ENCODE measurements around the gene C2orf80. TPM values are rescaled to one million over a fixed set of nuclear protein-coding genes. Genes with fewer than 3 reads are reported as not detected.

Gene C2orf80
- total and polyA plus RNA-seq, 9 of the 15 experiments (the other 6 are each of a cell fraction or from before 2014, with no cell fraction given), result not detected

DNA sequence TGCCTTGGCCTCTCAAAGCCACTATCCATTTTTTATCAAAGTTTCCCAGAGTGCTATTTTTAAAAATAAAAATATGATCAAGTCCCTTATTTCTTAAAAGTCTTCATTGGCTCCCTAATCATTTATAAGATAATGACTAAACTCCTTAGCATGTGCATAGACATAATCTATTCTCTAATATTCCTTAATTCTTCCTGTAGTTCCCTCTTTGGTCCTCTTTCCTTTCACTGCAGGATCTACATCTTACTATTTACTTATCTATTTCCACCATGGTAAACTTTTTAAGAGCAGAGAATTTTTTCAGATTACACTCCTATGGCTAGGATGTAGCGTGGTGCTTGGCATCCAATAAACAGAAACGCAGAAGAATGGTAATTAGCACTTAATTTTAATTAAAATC, 46.0 kb upstream of the C2orf80 start:
- no peaks in the 10 kb centered on the region for H3K9me1 ChIP-seq (ENCODE audit: control insufficient read depth, insufficient read depth, low read length)
- H3K27ac ChIP-seq (ENCODE audit: extremely low read depth, low read depth, low read length), result no peak overlapping the region
- ATAC-seq, result no peak
- no peaks in the 10 kb centered on the region for H3K27me3 ChIP-seq (ENCODE audit: control insufficient read depth in 2 of 2, insufficient read depth in 2 of 2, low read length in 2 of 2)
- H3K36me3 ChIP-seq (ENCODE audit: control insufficient read depth, insufficient read depth, low read length), result peaks cover 35% of the 10 kb centered on the region; the same call in 2 of the 3 replicates
- no peak overlapping the region for H2AFZ ChIP-seq (ENCODE audit: low read depth, low read length)
- POLR2A ChIA-PET, result interaction anchor here (0.7 kb wide), 1 partner anchor 21 kb away, joined by 3 read pairs; no protein-coding TSS in a partner anchor
- H3K9me3 ChIP-seq (replicated peaks; ENCODE audit: control insufficient read depth, insufficient read depth, low read depth, low read length), result no peaks in the 10 kb centered on the region
- H3K4me1 ChIP-seq (replicated peaks in 1 of 2; ENCODE audit: control insufficient read depth in 2 of 2, insufficient read depth in 2 of 2, low read length in 2 of 2), result no peaks in the 10 kb centered on the region; a peak in 1 of 5 replicates
- DNase-seq (ENCODE audit: extremely low read depth in 1 of 4, low spot score in 3 of 4), result no peak
- FAIRE-seq, result no peak
- BruUV-seq (replicated peaks), result no TSS peak
- 95% methylated on average over 2 of the region's 2 CpGs for WGBS (ENCODE audit: insufficient coverage, low coverage, missing lambda C conversion rate)
- intact Hi-C loops (cut with micrococcal nuclease) (no loop called here), in situ Hi-C loops (cut with MboI) (no loop called here)
- no peaks in the 10 kb centered on the region for H4K20me1 ChIP-seq (replicated peaks; ENCODE audit: control insufficient read depth, insufficient read depth, low read length)
- CTCF ChIA-PET (ENCODE audit: low intra/inter-chr PET ratio), result no interaction called here
- H3K4me3 ChIP-seq, result no peak overlapping the region
- no peaks in the 10 kb centered on the region for H3K79me2 ChIP-seq (ENCODE audit: control insufficient read depth, insufficient read depth, low read length)
- TF ChIP-seq CEBPG (CRISPR knock-in tag; IDR thresholded peaks at IDR 0.05), result no peak
- TF ChIP-seq CEBPG (tag; conservative IDR thresholded peaks at IDR 0.05 in 1 of 2, IDR thresholded peaks at IDR 0.05 in 1 of 2), result no peak
- no peak for TF ChIP-seq TRIM28 (IDR thresholded peaks at IDR 0.05)
- TF ChIP-seq, protein P1, sequence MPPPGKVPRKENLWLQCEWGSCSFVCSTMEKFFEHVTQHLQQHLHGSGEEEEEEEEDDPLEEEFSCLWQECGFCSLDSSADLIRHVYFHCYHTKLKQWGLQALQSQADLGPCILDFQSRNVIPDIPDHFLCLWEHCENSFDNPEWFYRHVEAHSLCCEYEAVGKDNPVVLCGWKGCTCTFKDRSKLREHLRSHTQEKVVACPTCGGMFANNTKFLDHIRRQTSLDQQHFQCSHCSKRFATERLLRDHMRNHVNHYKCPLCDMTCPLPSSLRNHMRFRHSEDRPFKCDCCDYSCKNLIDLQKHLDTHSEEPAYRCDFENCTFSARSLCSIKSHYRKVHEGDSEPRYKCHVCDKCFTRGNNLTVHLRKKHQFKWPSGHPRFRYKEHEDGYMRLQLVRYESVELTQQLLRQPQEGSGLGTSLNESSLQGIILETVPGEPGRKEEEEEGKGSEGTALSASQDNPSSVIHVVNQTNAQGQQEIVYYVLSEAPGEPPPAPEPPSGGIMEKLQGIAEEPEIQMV (tag; conservative IDR thresholded peaks at IDR 0.05; ENCODE audit: low read depth), result peak; percentile 92
- no peak for TF ChIP-seq CLOCK (CRISPR knock-in tag; IDR thresholded peaks at IDR 0.05; ENCODE audit: borderline replicate concordance)
- no peak for TF ChIP-seq ZNF165 (CRISPR knock-in tag; IDR thresholded peaks at IDR 0.05; ENCODE audit: borderline replicate concordance)
- H3K4me2 ChIP-seq (ENCODE audit: insufficient read depth, low read length), result no peak overlapping the region
- no peak overlapping the region for H3K9ac ChIP-seq (ENCODE audit: insufficient read depth in 1 of 2, low read depth in 2 of 2, low read length in 2 of 2)

Data from K562 (cell line).